GM10847 (cell line): ENCODE results near the gene TMEM74B.

Experiments
- POLR2A ChIP-seq: IDR thresholded peaks from 2 replicates; pipeline ENCODE4 v1.6.1; 2011; ENCODE audit not compliant: insufficient read length; ENCODE audit errors: extremely low read depth

The TMEM74B gene

DNA sequence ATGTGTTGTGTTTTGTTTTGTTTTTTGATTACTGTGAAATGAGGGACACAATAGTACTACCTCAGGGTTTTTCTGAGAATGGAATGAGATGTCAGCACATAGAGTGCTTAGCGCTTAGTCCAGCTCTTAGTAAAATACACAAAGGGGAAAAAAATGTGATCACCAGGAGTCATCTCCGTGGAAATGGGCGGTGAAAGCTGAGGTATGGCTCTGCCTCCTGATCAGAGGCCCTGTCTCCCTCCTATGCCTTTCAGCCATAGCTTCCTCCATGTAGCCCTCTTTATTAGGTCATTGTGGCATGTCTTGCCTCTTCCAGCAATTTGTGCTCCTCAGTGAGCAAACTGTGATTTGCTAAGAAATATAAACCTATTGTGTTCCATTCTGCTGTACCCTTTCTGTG is 53.4 kb downstream of the TMEM74B start:
- no peak for TF ChIP-seq POLR2A

DNA sequence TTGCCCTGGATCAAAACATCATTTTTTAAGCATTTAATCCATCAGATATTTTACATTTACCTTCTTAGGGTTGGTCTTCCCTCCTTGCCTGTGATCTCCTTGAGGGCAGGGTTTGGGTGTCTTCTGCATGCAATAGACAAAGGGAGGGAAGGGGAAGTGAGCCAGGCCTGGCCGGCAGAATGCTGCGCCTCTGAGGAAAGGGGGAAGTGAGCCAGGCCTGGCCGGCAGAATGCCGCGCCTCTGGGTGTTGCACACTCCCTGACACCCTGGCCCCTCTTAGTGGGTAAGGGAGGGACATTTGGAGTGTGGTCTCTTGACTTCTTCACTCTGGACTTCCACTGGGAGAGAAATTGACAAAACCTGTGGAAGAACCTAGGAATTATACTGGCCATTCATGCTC is 53.9 kb downstream of the TMEM74B start:
- TF ChIP-seq POLR2A: no peak
